MM.1S (cell line): ENCODE data around the gene TNKS1BP1.

Experiments used
- CTCF ChIP-seq: fragments of 300-600 bp; sonication (generic); IDR thresholded peaks from 2 replicates; pipeline ENCODE4 v1.5.1; 2016; ENCODE audit warnings: antibody characterized with exemption, low read length, mixed read lengths
- EZH2 ChIP-seq: fragments of 300-600 bp; sonication (generic); optimal IDR thresholded peaks from 2 replicates; pipeline ENCODE3; 2017; ENCODE audit warnings: low read depth, mild to moderate bottlenecking, antibody characterized with exemption, low read length, mixed read lengths

DNA sequence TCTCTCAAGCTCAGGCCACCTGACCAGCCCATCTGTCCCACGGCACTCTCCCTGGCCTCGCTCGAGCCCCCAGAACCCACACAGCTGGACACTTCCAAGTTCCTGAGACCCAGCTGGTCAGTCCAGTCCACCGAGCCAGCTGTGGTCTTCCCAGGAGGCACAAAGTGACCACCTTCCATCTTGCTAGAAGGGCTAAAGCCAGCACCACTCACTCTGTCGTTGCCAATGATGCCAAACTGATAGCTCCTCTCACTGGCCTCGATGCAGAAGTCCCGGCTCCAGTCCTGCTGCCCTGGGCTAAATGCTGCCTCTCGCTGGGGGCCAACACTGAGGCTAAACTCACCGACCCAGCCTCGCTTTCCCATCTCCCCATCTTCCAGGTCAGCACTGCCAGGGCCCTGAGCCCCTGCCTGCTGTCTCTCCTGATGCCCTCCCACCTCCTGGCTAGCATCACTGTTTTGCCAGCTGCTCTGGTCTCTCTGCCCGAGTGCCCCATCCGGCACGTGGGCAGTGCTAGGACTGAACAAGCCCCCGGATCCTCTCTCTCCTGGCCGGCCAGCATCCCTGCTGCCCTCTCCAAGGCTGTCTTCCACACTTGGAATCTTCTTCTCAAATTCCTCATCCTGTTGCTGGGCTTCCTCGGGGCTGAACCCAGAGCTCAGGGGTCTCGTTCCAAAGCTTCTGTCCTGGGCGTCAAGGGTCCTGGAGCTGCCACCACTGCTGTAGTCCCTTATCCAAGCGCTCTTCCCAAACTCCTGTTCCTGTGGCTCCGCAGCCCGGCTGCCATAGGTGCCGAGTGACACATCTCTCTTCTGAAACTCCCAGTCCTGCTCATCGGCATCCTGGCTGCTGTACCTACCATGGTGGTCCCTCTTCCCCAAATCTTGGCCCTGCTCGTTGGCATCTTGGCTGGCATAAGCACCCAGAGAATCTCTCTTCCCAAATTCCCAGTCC lies 15.4 kb downstream of the TNKS1BP1 start:
- no peak for TF ChIP-seq CTCF
- no peak for TF ChIP-seq EZH2
